Lower leg skin (tissue), 3 donors: ENCODE measurements around the gene ECT2L.

Source experiments
- CTCF ChIP-seq, 3 donors: fragments of 450-650 bp; IDR thresholded peaks; one replicate each; pipeline ENCODE4 v1.5.1; 2016; ENCODE audit warnings: antibody characterized with exemption in 3 of 3, mild to moderate bottlenecking in 3 of 3, moderate library complexity in 2 of 3
- POLR2A ChIP-seq, 2 donors: fragments of 450-650 bp; IDR thresholded peaks; one replicate each; pipeline ENCODE4 v1.6.1; 2016 to 2017; ENCODE audit warnings: antibody characterized with exemption in 2 of 2, mild to moderate bottlenecking in 1 of 2, moderate library complexity in 1 of 2

GRCh38 chr6:138944412-138944811, 148.5 kb downstream of the ECT2L start:
- TF ChIP-seq CTCF (IDR thresholded peaks at IDR 0.05): no peak
- no peak for TF ChIP-seq POLR2A (IDR thresholded peaks at IDR 0.05)
